Measurements from ENCODE around the gene SYT15B.
"Not testable (repeated sequence)": the region's sequence is repeated elsewhere in the genome, so short reads cannot be mapped to it uniquely, and the experiment has no call there.

Gene SYT15B

DNA sequence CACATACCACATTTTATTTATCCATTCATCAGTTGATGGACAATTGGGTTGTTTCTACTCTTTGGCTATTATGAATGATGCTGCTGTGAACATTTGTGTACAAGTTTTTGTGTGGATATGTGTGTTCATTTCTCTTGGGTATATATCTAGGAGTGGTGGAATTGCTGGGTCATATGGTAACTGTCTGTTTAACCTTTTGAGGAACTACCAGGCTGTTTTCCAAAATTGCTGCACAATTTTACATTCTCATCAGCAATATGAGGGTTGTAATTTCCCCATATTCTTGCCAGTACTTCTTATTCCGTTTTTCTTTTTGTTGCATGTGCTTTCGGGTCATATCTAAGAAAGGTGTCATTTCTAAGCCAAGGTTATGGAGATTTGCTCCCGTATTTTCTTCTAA lies 38.3 kb downstream of the SYT15B start:
- not testable (repeated sequence) for DNase-seq

DNA sequence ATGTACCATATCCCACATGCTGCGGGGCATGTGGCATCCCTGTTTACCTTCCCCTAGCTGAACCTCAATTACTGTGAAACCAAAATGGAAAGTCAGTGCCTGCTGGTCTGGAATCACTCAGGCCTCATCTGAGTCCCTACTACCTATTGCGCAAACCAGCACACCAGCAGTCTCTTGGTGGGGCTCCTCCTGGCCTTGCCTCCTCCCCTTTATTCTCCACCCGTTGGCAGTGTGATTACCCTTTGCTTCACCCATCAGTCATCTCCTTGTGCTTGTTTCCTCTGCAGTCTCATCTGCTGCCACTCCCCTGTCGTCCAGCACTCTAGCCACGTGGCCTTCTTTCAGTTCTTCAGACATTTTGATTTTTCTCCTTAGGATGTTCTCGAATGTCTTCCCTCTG lies 39.3 kb downstream of the SYT15B start:
- DNase-seq = not testable (repeated sequence)

- not testable (repeated sequence) for DNase-seq
Observed at GRCh38 chr10:47723362-47723761, 40.0 kb downstream of the SYT15B start.

DNA sequence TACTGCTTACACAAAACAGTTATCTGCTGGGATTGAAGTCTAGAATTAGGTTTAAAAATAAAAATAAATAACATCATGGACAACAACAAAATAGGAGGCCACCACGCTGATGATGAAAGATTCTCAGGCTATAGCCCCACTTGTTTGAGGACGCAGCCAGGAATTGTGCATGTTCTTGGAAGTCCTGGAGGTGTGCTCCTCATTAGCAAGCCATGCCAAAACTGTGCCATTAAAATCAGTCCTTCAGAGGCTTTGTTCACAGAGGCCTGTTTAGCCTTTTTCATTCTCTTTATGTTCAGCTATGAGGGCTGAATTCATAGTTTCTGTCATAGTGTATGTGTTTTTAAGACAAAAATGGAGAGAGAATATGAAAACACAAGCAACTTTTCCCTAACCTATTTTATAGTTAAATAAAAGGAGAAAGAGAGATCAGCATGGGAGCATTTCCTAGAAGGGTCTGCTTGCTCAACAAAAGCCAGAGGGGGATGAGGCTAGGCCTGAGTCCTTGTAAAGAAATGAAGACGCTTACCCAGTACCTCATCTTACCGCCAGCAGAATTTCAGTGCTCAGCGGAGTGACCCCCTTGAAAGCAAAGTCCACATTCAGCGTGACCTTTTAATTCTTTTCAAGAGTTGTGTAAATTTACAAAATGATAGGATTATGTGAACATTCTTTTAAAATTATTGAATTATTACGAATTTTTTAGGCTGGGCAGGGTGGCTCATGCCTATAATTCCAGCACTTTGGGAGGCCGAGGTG lies 46.2 kb downstream of the SYT15B start:
- DNase-seq = not testable (repeated sequence)

Measured in fibroblast of skin of abdomen (primary cell).